ENCODE results near the gene AUTS2. TPM values are rescaled to one million over a fixed set of nuclear protein-coding genes. Genes with fewer than 3 reads are reported as not detected.

AUTS2 gene
- total and polyA plus RNA-seq, 9 of the 15 experiments (the other 6 are each of a cell fraction or from before 2014, with no cell fraction given): 0.58 TPM; not detected in 8

DNA sequence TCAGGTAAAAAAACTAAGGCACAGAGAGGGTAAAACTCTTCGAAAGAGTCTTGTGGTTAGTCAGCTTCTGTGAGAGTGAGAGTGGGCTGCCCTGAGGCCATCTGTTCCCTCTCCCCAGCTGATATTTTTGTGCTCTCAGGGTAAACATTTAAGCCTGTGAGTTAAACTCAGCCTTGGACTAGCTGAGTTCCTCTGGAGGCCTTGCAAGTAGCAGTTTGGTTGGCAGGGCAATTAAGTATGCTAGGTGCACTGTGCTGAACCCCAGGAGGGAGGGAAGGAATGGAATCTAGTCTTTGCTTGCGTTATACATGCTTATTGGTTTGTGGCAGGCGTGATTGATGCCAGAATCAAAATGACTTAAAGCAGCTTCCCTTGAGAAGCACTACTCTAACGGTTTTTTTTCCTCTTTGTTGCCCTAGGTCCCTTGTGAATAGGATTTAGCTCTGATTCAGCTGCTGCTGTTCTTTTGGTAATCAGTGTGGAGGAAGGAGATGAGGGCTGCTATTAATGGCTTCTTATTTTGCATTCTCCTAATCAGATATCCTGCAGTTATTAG is 140.2 kb downstream of the AUTS2 start:
- TF ChIP-seq ATF1 (CRISPR knock-in tag; IDR thresholded peaks at IDR 0.05) (no peak), ATF1 (tag; IDR thresholded peaks at IDR 0.05) (no peak), CCAR2 (IDR thresholded peaks at IDR 0.05; ENCODE audit: low read depth, low read length) (no peak), BHLHE40 (IDR thresholded peaks at IDR 0.05; ENCODE audit: low read length) (no peak), ZNF121 (CRISPR knock-in tag; conservative IDR thresholded peaks at IDR 0.05) (no peak), MECOM (CRISPR knock-in tag; IDR thresholded peaks at IDR 0.05) (no peak), ZFP36 (IDR thresholded peaks at IDR 0.05; ENCODE audit: low read depth, low read length, partially characterized antibody) (no peak), ARNT (IDR thresholded peaks at IDR 0.05) (no peak), BACH1 (tag; IDR thresholded peaks at IDR 0.05) (no peak), TCF7 (IDR thresholded peaks at IDR 0.05; ENCODE audit: borderline replicate concordance) (no peak)
- TF ChIP-seq, protein P1, sequence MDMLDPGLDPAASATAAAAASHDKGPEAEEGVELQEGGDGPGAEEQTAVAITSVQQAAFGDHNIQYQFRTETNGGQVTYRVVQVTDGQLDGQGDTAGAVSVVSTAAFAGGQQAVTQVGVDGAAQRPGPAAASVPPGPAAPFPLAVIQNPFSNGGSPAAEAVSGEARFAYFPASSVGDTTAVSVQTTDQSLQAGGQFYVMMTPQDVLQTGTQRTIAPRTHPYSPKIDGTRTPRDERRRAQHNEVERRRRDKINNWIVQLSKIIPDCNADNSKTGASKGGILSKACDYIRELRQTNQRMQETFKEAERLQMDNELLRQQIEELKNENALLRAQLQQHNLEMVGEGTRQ (CRISPR knock-in tag; IDR thresholded peaks at IDR 0.05): no peak
- TF ChIP-seq, protein P2, sequence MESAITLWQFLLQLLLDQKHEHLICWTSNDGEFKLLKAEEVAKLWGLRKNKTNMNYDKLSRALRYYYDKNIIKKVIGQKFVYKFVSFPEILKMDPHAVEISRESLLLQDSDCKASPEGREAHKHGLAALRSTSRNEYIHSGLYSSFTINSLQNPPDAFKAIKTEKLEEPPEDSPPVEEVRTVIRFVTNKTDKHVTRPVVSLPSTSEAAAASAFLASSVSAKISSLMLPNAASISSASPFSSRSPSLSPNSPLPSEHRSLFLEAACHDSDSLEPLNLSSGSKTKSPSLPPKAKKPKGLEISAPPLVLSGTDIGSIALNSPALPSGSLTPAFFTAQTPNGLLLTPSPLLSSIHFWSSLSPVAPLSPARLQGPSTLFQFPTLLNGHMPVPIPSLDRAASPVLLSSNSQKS (CRISPR knock-in tag; IDR thresholded peaks at IDR 0.05): no peak
- TF ChIP-seq, protein P3, sequence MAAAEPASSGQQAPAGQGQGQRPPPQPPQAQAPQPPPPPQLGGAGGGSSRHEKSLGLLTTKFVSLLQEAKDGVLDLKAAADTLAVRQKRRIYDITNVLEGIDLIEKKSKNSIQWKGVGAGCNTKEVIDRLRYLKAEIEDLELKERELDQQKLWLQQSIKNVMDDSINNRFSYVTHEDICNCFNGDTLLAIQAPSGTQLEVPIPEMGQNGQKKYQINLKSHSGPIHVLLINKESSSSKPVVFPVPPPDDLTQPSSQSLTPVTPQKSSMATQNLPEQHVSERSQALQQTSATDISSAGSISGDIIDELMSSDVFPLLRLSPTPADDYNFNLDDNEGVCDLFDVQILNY (CRISPR knock-in tag; IDR thresholded peaks at IDR 0.05): no peak
- TF ChIP-seq, protein P4, sequence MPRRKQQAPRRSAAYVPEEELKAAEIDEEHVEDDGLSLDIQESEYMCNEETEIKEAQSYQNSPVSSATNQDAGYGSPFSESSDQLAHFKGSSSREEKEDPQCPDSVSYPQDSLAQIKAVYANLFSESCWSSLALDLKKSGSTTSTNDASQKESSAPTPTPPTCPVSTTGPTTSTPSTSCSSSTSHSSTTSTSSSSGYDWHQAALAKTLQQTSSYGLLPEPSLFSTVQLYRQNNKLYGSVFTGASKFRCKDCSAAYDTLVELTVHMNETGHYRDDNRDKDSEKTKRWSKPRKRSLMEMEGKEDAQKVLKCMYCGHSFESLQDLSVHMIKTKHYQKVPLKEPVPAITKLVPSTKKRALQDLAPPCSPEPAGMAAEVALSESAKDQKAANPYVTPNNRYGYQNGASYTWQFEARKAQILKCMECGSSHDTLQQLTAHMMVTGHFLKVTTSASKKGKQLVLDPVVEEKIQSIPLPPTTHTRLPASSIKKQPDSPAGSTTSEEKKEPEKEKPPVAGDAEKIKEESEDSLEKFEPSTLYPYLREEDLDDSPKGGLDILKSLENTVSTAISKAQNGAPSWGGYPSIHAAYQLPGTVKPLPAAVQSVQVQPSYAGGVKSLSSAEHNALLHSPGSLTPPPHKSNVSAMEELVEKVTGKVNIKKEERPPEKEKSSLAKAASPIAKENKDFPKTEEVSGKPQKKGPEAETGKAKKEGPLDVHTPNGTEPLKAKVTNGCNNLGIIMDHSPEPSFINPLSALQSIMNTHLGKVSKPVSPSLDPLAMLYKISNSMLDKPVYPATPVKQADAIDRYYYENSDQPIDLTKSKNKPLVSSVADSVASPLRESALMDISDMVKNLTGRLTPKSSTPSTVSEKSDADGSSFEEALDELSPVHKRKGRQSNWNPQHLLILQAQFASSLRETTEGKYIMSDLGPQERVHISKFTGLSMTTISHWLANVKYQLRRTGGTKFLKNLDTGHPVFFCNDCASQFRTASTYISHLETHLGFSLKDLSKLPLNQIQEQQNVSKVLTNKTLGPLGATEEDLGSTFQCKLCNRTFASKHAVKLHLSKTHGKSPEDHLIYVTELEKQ (CRISPR knock-in tag; IDR thresholded peaks at IDR 0.05): no peak
- TF ChIP-seq, protein P5, sequence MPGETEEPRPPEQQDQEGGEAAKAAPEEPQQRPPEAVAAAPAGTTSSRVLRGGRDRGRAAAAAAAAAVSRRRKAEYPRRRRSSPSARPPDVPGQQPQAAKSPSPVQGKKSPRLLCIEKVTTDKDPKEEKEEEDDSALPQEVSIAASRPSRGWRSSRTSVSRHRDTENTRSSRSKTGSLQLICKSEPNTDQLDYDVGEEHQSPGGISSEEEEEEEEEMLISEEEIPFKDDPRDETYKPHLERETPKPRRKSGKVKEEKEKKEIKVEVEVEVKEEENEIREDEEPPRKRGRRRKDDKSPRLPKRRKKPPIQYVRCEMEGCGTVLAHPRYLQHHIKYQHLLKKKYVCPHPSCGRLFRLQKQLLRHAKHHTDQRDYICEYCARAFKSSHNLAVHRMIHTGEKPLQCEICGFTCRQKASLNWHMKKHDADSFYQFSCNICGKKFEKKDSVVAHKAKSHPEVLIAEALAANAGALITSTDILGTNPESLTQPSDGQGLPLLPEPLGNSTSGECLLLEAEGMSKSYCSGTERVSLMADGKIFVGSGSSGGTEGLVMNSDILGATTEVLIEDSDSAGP (CRISPR knock-in tag; IDR thresholded peaks at IDR 0.05): no peak
- no peaks in the 10 kb centered on the region for H3K36me3 ChIP-seq (ENCODE audit: control insufficient read depth, insufficient read depth, low read length)
- WGBS (ENCODE audit: insufficient coverage, low coverage, missing lambda C conversion rate): 1% methylated on average over 4 of the region's 4 CpGs
- H3K9me3 ChIP-seq (replicated peaks; ENCODE audit: control insufficient read depth, insufficient read depth, low read depth, low read length): no peaks in the 10 kb centered on the region
- FAIRE-seq: no peak
- ChIA-PET CTCF (ENCODE audit: low intra/inter-chr PET ratio) (no interaction called here), POLR2A (interaction anchor here (0.6 kb wide), 1 partner anchor 761 kb away, joined by 3 read pairs; no protein-coding TSS in a partner anchor)
- no peak overlapping the region for H3K27ac ChIP-seq (ENCODE audit: extremely low read depth, low read depth, low read length)
- DNase-seq (ENCODE audit: extremely low read depth in 1 of 4, low spot score in 3 of 4): no peak
- no peaks in the 10 kb centered on the region for H4K20me1 ChIP-seq (replicated peaks; ENCODE audit: control insufficient read depth, insufficient read depth, low read length)
- H3K9ac ChIP-seq (ENCODE audit: insufficient read depth in 1 of 2, low read depth in 2 of 2, low read length in 2 of 2): no peak overlapping the region
- H3K79me2 ChIP-seq (ENCODE audit: control insufficient read depth, insufficient read depth, low read length): no peaks in the 10 kb centered on the region
- BruUV-seq (replicated peaks): no TSS peak
- no peaks in the 10 kb centered on the region for H3K4me1 ChIP-seq (replicated peaks in 1 of 2; ENCODE audit: control insufficient read depth in 2 of 2, insufficient read depth in 2 of 2, low read length in 2 of 2)
- H3K9me1 ChIP-seq (ENCODE audit: control insufficient read depth, insufficient read depth, low read length): no peaks in the 10 kb centered on the region
- H3K27me3 ChIP-seq (ENCODE audit: control insufficient read depth in 2 of 2, insufficient read depth in 2 of 2, low read length in 2 of 2): no peaks in the 10 kb centered on the region
- no peak overlapping the region for H3K4me3 ChIP-seq
- intact Hi-C loops (cut with micrococcal nuclease) (no loop called here), in situ Hi-C loops (cut with MboI) (no loop called here)
- no peak overlapping the region for H2AFZ ChIP-seq (ENCODE audit: low read depth, low read length)
- no peak overlapping the region for H3K4me2 ChIP-seq (ENCODE audit: insufficient read depth, low read length)
- no peak for ATAC-seq
